Fibroblast of lung (primary cell): ENCODE measurements around the gene SSH2.

Experiments
- CTCF ChIP-seq, 2 donors: IDR thresholded peaks in 1 of 2; conservative IDR thresholded peaks in 1 of 2; 1 replicate in 1 of 2; 2 replicates in 1 of 2; pipeline ENCODE4 v1.5.1; 2011 to 2012; ENCODE audit warnings: low read length in 2 of 2, control low read depth in 1 of 2, inconsistent platforms in 1 of 2, low read depth in 1 of 2, mild to moderate bottlenecking in 1 of 2
- EZH2 ChIP-seq: IDR thresholded peaks from 2 replicates; pipeline ENCODE4 v1.5.1; 2012; ENCODE audit warnings: low read length, control low read depth, mild to moderate bottlenecking; ENCODE audit errors: missing control alignments

GRCh38 chr17:29610395-29610794, 319.6 kb downstream of the SSH2 start:
- TF ChIP-seq CTCF (conservative IDR thresholded peaks at IDR 0.05 in 1 of 2, IDR thresholded peaks at IDR 0.05 in 1 of 2; ENCODE audit: low read depth in 1 of 2, low read length in 2 of 2) = no peak
- TF ChIP-seq EZH2 = no peak
